Mesothelial cell of epicardium (in vitro differentiated cells): Measurements from ENCODE around the gene SALL4. TPM values are rescaled to one million over a fixed set of nuclear protein-coding genes. Genes with fewer than 3 reads are reported as not detected.

Experiments used
- DNase-seq, 2 experiments: peaks; one replicate each; pipeline ENCODE4 v3.0.0; 2021; ENCODE audit warnings: low spot score in 2 of 2; ENCODE audit not compliant: unreplicated experiment in 2 of 2
- H3K27ac Mint-ChIP-seq: 2 replicates; pipeline ENCODE4 v1.8.0; 2021; ENCODE audit warnings: mixed read lengths
- H3K27me3 Mint-ChIP-seq: 2 replicates; pipeline ENCODE4 v1.8.0; 2021; ENCODE audit warnings: low read depth, mixed read lengths
- H3K36me3 Mint-ChIP-seq: 2 replicates; pipeline ENCODE4 v1.8.0; 2021; ENCODE audit warnings: mixed read lengths
- H3K4me1 Mint-ChIP-seq: 2 replicates; pipeline ENCODE4 v1.8.0; 2021; ENCODE audit warnings: mixed read lengths
- H3K4me3 Mint-ChIP-seq: 2 replicates; pipeline ENCODE4 v1.8.0; 2021; ENCODE audit warnings: mild to moderate bottlenecking, moderate library complexity, mixed read lengths
- H3K9me3 Mint-ChIP-seq: 2 replicates; pipeline ENCODE4 v1.8.0; 2021; ENCODE audit warnings: mixed read lengths
- CTCF ChIP-seq: fragments of 200-600 bp; sonication (generic); IDR thresholded peaks from one replicate; pipeline ENCODE4 v1.5.0; 2021; ENCODE audit warnings: antibody characterized with exemption; ENCODE audit not compliant: unreplicated experiment
- total RNA-seq: library from RNA; stranded (reverse); gene quantifications from 3 replicates; pipeline ENCODE4 v1.2.1, GENCODE V29; 2021

The SALL4 gene
- 14.8 to 20.5 TPM (median 18.9 TPM) in 3 replicates for total RNA-seq

GRCh38 chr20:51802170-51802751 is at the start of gene SALL4:
SALL4 (minus strand) TSS chr20:51802521; CDS start chr20:51802408, 113 bp downstream.
- TF ChIP-seq CTCF, result no peak

GRCh38 chr20:51848346-51848745 is 46.0 kb upstream of the SALL4 start:
- Mint-ChIP-seq H3K36me3 (no peaks in the 10 kb centered on the region), H3K4me3 (no peak overlapping the region), H3K27me3 (no peaks in the 10 kb centered on the region), H3K4me1 (peaks cover 5% of the 10 kb centered on the region), H3K27ac (no peak overlapping the region), H3K9me3 (no peaks in the 10 kb centered on the region)
- TF ChIP-seq CTCF, result no peak
- DNase-seq, result no peak

More at GRCh38 chr20:51802170-51802751, at the start of gene SALL4:
- Mint-ChIP-seq H3K27me3 (no peaks in the 10 kb centered on the region), H3K27ac (peak within 1 kb of the TSS; percentile 43), H3K9me3 (no peaks in the 10 kb centered on the region), H3K4me1 (peaks cover 44% of the 10 kb centered on the region), H3K36me3 (no peaks in the 10 kb centered on the region), H3K4me3 (peak within 1 kb of the TSS; percentile 89)
- DNase-seq, result peak in 1 of 2 experiments; percentile 63

- no peaks in the 10 kb centered on the region for H3K9me3 Mint-ChIP-seq
- no peak overlapping the region for H3K4me3 Mint-ChIP-seq
- H3K27me3 Mint-ChIP-seq, result no peaks in the 10 kb centered on the region
- no peaks in the 10 kb centered on the region for H3K36me3 Mint-ChIP-seq
- DNase-seq, result no peak
- H3K27ac Mint-ChIP-seq, result no peak overlapping the region
- no peak for TF ChIP-seq CTCF
- H3K4me1 Mint-ChIP-seq, result peaks cover 9% of the 10 kb centered on the region
Measured at GRCh38 chr20:51840865-51841264, 38.5 kb upstream of the SALL4 start.

GRCh38 chr20:51837876-51838420 is 35.6 kb upstream of the SALL4 start:
- Mint-ChIP-seq H3K4me3 (no peak overlapping the region), H3K27me3 (no peaks in the 10 kb centered on the region), H3K4me1 (peaks cover 17% of the 10 kb centered on the region), H3K27ac (no peak overlapping the region), H3K9me3 (no peaks in the 10 kb centered on the region), H3K36me3 (no peaks in the 10 kb centered on the region)
- DNase-seq, result no peak
- TF ChIP-seq CTCF, result no peak

GRCh38 chr20:51837436-51837835 is 35.1 kb upstream of the SALL4 start:
- H3K4me3 Mint-ChIP-seq, result no peak overlapping the region
- H3K9me3 Mint-ChIP-seq, result no peaks in the 10 kb centered on the region
- no peaks in the 10 kb centered on the region for H3K36me3 Mint-ChIP-seq
- peaks cover 19% of the 10 kb centered on the region for H3K4me1 Mint-ChIP-seq
- H3K27me3 Mint-ChIP-seq, result no peaks in the 10 kb centered on the region
- no peak for TF ChIP-seq CTCF
- DNase-seq, result no peak
- no peak overlapping the region for H3K27ac Mint-ChIP-seq
